ENCODE results near the gene USP28. TPM values are rescaled to one million over a fixed set of nuclear protein-coding genes. Genes with fewer than 3 reads are reported as not detected.

USP28 gene
- total RNA-seq, 2 donors from 2014 or later = 17.9 to 31.0 TPM

GRCh38 chr11:113850188-113850587 is 25.2 kb downstream of the USP28 start:
- Histone ChIP-seq H3K4me1 (no peaks in the 10 kb centered on the region), H3K27ac (no peak overlapping the region), H3K9me3 (no peaks in the 10 kb centered on the region), H3K4me3 (no peak overlapping the region), H3K27me3 (no peaks in the 10 kb centered on the region), H3K36me3 (replicated peaks in 1 of 2; ENCODE audit: insufficient read depth in 1 of 2, low read depth in 2 of 2) (peaks cover 0 to 6% of the 10 kb centered on the region in 2 donors)
- intact Hi-C loops (cut with DNase I) = no loop called here
- DNase-seq (no peak), ATAC-seq (no peak)
- 92 to 95% methylated on average over 5 of the region's 5 CpGs for WGBS, 2 donors
- TF ChIP-seq POLR2A (IDR thresholded peaks at IDR 0.05) = no peak
- no peak for TF ChIP-seq CTCF (IDR thresholded peaks at IDR 0.05)

GRCh38 chr11:113849713-113850112 is 25.7 kb downstream of the USP28 start:
- ATAC-seq (no peak), DNase-seq (no peak)
- TF ChIP-seq CTCF (IDR thresholded peaks at IDR 0.05) (no peak), POLR2A (IDR thresholded peaks at IDR 0.05) (no peak)
- H3K27ac ChIP-seq = no peak overlapping the region
- no peaks in the 10 kb centered on the region for H3K4me1 ChIP-seq
- no peak overlapping the region for H3K4me3 ChIP-seq
- no peaks in the 10 kb centered on the region for H3K27me3 ChIP-seq
- H3K36me3 ChIP-seq (replicated peaks in 1 of 2; ENCODE audit: insufficient read depth in 1 of 2, low read depth in 2 of 2) = peaks cover 0 to 6% of the 10 kb centered on the region in 2 donors
- H3K9me3 ChIP-seq = no peaks in the 10 kb centered on the region
- intact Hi-C loops (cut with DNase I) = no loop called here
- WGBS, 2 donors = 82 to 86% methylated on average over 4 of the region's 4 CpGs

- H3K4me3 ChIP-seq = no peak overlapping the region
- intact Hi-C loops (cut with DNase I) = no loop called here
- ATAC-seq = no peak
- TF ChIP-seq CTCF (IDR thresholded peaks at IDR 0.05) (no peak), POLR2A (IDR thresholded peaks at IDR 0.05) (no peak)
- no peaks in the 10 kb centered on the region for H3K27me3 ChIP-seq
- H3K36me3 ChIP-seq (replicated peaks in 1 of 2; ENCODE audit: insufficient read depth in 1 of 2, low read depth in 2 of 2) = peaks cover 0 to 6% of the 10 kb centered on the region in 2 donors
- no peaks in the 10 kb centered on the region for H3K9me3 ChIP-seq
- H3K27ac ChIP-seq = no peak overlapping the region
- no peak for DNase-seq
- no peaks in the 10 kb centered on the region for H3K4me1 ChIP-seq
Measured at GRCh38 chr11:113847580-113847979, 27.8 kb downstream of the USP28 start.

GRCh38 chr11:113847111-113847510 is 28.3 kb downstream of the USP28 start:
- ATAC-seq (no peak), DNase-seq (no peak)
- WGBS, 2 donors = 93 to 95% methylated on average over 6 of the region's 6 CpGs
- Histone ChIP-seq H3K27ac (no peak overlapping the region), H3K27me3 (no peaks in the 10 kb centered on the region), H3K9me3 (no peaks in the 10 kb centered on the region), H3K36me3 (replicated peaks in 1 of 2; ENCODE audit: insufficient read depth in 1 of 2, low read depth in 2 of 2) (peaks cover 0 to 6% of the 10 kb centered on the region in 2 donors), H3K4me3 (no peak overlapping the region), H3K4me1 (no peaks in the 10 kb centered on the region)
- TF ChIP-seq POLR2A (IDR thresholded peaks at IDR 0.05) (no peak), CTCF (IDR thresholded peaks at IDR 0.05) (no peak)
- intact Hi-C loops (cut with DNase I) = no loop called here

- Histone ChIP-seq H3K9me3 (no peaks in the 10 kb centered on the region), H3K36me3 (replicated peaks in 1 of 2; ENCODE audit: insufficient read depth in 1 of 2, low read depth in 2 of 2) (no peaks in the 10 kb centered on the region), H3K27me3 (no peaks in the 10 kb centered on the region), H3K4me1 (no peaks in the 10 kb centered on the region), H3K27ac (no peak overlapping the region), H3K4me3 (no peak overlapping the region)
- 80 to 82% methylated on average over 1 of the region's 1 CpG for WGBS, 2 donors
- no peak for TF ChIP-seq POLR2A (IDR thresholded peaks at IDR 0.05)
- no peak for TF ChIP-seq CTCF (IDR thresholded peaks at IDR 0.05)
- DNase-seq (no peak), ATAC-seq (no peak)
- intact Hi-C loops (cut with DNase I) = no loop called here
Measured at GRCh38 chr11:113841691-113842090, 33.7 kb downstream of the USP28 start.

All from body of pancreas (tissue), 4 donors.